GM19238 (cell line): ENCODE measurements around the gene DDX23.
"Not testable (repeated sequence)": the region's sequence is repeated elsewhere in the genome, so short reads cannot be mapped to it uniquely, and the experiment has no call there.

Experiments used
- DNase-seq: peaks from one replicate; pipeline ENCODE4 v3.0.0; 2011; ENCODE audit warnings: low spot score; ENCODE audit not compliant: insufficient read length

DDX23 gene

DNA sequence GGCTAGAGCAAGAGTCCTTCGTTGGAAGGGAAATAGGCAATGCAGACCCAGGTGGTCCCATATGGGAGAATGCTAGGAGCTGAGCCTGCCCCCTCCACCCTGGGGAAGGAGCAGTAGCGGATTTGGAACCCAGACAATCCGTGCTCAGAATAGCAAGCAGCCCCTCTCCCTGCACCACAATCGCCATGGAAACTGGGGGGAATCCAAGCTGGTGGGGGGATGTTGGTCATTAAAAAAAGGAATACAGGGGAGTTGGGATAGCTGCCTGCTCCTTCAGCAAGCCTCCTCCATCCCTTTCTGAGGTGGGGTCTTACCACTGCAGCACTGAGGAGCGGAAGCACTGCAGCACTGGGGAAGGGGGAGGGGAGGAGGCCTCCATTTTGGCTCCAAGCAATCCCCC, 10.8 kb upstream of the DDX23 start:
- DNase-seq, result no peak

DNA sequence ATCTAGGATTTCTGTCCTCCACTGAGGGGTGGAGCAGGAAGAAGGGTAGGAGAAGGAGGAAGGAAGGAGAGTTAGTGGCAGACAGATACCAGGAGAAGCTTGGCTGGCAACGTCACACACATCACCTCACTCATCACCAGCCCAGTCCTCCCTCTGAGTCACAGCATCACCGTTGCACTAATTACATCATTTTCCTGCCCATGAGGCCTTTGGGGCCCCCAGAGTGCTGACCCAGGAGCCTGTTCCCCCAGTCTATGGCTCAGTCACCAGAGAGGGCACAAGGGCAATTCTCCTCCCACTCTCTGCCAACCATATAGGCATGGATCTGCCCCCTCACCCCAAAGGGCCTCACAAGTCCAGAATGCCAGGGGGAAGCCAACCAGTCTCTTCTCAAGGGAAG, 9.1 kb upstream of the DDX23 start:
- DNase-seq, result no peak

- not testable (repeated sequence) for DNase-seq
Observed at GRCh38 chr12:48860236-48860635, 8.3 kb upstream of the DDX23 start.

- DNase-seq, result no peak
Observed at GRCh38 chr12:48859607-48860006, 7.6 kb upstream of the DDX23 start.

DNA sequence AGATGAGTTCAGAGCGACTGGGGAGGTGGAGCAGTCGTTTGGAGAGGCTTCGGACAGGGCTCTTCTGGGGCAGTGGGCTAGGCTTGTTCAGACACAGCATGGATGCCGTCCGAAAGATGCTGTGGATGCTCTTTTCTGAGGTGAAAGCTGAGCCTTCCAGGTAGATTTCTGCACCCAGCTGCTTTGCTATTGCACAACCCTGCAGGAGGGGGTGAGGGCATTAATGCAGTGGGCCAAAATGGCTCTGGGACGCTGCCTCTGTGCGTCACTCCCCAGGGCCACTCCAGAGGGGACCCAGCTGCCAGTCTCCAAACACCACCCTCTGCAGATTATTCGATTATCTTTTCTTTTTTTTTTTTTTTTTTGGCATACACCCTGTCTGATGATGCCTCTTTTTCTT, 6.1 kb upstream of the DDX23 start:
- no peak for DNase-seq

GRCh38 chr12:48857278-48857994, 5.5 kb upstream of the DDX23 start:
- no peak for DNase-seq

DNA sequence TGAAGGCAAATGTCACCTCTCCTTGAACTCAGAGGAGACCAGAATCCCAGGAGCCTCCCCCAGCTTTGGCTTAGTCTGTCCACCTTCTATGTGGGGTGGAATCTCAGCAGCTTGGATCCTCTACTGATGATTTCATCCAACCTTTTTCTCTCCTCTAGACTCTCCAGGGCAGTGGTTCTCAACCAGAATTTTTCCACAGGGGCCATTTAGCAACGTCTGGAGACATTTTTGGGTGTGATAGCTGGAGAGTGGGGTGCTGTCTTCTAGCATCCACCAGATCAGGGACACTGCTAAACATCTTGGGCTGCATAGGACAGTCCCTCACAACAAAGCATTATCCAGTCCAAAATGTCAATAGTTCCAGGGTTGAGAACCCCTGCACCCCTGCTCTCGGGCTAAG, 4.4 kb upstream of the DDX23 start:
- no peak for DNase-seq

DNA sequence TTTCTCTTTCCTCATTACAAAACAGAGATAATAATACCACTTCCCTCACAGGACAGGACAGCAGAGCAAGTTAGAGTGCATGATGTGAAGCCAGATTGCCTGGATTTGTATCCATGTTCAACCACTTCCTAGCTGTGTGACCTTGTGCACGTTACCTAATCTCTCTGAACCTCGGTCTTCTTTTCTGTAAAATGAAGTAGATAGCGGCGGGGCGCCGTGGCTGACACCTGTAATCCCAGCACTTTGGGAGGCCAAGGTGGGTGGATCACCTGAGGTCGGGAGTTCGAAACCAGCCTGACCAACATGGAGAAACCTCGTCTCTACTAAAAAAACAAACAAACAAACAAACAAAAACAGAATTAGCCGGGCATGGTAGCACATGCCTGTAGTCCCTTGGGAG, 3.0 kb upstream of the DDX23 start:
- DNase-seq, result not testable (repeated sequence)

GRCh38 chr12:48854488-48854887, 2.5 kb upstream of the DDX23 start:
- DNase-seq, result no peak

GRCh38 chr12:48852734-48853688, 1.0 kb upstream of the DDX23 start:
- DNase-seq, result peak; percentile 61

DNA sequence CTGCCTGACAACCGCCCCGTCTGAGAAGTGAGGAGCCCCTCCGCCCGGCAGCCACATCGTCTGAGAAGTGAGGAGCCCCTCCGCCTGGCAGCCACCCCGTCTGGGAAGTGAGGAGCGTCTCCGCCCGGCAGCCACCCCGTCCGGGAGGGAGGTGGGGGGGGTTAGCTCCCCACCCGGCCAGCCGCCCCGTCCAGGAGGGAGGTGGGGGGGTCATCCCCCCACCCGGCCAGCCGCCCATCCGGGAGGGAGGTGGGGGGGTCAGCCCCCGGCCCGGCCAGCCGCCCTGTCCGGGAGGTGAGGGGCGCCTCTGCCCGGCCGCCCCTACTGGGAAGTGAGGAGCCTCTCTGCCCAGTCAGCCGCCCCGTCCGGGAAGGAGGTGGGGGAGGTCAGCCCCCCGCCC, 9.9 kb downstream of the DDX23 start:
- not testable (repeated sequence) for DNase-seq

- no peak for DNase-seq
Observed at GRCh38 chr12:48838048-48838447, 13.9 kb downstream of the DDX23 start.

- DNase-seq, result no peak
Observed at GRCh38 chr12:48832321-48833060, 19.5 kb downstream of the DDX23 start.

- DNase-seq, result no peak
Observed at GRCh38 chr12:48831257-48831656, 20.7 kb downstream of the DDX23 start.

GRCh38 chr12:48828841-48829575, 23.0 kb downstream of the DDX23 start:
- DNase-seq, result no peak

- DNase-seq, result no peak
Observed at GRCh38 chr12:48828293-48828692, 23.7 kb downstream of the DDX23 start.

GRCh38 chr12:48827513-48828096, 24.4 kb downstream of the DDX23 start:
- DNase-seq, result no peak

GRCh38 chr12:48827026-48827425, 24.9 kb downstream of the DDX23 start:
- DNase-seq, result no peak

DNA sequence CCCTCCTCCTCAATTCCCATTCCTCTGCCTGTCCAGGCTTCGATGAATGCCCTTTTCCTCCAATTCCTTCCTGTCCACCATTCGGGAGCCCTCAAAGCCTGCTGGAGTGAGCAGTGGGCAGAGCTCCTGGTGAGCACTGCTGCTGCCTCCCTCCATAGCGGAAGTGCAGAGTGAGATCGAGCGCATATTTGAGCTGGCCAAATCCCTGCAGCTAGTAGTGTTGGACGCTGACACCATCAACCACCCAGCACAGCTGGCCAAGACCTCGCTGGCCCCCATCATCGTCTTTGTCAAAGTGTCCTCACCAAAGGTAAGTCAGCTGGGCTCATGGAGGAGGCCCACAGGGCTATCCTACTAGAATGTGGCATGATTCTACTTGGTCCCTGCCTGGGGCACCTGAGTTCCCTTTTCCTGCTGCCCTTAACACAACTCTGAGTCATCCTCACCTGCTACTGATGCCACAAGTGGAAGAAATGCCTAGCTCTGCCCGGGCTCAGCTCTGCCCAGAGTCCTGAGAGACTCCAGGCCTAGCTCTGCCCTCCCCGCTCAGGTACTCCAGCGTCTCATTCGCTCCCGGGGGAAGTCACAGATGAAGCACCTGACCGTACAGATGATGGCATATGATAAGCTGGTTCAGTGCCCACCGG, 25.6 kb downstream of the DDX23 start:
- no peak for DNase-seq

DNA sequence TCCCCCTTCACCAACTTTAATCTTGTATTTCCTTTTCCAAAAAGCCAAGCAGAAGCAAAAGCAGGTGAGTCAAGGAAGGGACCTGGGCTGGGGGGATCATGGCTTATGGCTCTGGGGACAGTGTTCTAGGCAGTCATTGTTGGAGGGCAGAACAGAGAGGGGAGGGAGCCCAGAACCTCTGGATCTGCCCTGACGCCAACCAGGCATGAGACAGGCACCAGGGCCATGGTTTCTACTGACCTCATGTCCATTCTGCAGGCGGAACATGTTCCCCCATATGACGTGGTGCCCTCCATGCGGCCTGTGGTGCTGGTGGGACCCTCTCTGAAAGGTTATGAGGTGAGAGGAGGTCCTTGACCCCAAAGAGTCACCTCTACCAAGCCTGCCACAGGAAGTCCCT, 27.1 kb downstream of the DDX23 start:
- no peak for DNase-seq
